NCI-H1694 (cell line): ENCODE results near the gene ABCA7.

Source experiments
- DNase-seq: peaks from one replicate; lab custom pipeline; 2025; lab: John Stamatoyannopoulos, UW

The ABCA7 gene

DNA sequence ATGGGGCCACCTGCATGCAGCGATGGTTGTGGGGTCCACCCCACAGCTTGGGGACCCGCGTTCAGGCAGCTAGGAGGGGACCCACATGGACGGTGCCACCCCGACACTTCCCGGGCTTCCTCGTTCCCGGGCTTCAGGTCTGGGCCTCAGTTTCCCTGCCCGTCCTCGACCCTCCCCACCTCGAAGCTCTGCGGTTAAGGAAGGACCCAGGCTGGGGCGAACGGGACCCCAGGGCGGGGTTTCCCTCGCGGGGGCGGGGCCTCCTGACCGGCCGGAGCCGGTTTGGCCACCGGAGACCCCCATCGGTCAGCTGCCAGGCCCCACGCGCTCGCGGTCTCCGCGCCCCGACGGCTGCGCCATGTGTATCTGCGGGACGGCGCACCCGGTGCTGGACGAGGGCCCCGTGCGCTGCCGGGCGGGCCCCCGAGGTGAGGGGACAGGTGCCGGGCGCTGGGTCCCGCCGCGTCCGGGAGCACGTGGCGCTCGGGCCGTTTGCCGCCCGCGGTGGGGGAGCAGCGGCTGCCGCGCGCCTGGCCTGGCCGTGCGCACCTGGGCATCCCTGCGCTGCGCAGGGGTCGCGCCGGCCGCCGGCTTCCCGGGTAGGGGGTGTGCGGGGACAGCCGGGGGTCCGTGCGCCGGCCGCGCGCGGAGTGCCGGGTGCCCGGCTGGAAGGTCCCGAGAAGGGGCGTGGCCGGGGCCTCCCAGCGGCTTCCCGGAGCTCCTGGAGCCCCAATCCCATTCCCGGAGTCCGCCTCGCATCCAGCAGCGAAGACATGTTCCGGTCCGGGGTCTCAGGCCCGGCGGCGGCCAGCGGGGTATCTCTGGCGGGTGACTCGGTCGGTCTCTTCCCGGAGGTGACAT lies 31.3 kb downstream of the ABCA7 start:
- DNase-seq, result no peak

DNA sequence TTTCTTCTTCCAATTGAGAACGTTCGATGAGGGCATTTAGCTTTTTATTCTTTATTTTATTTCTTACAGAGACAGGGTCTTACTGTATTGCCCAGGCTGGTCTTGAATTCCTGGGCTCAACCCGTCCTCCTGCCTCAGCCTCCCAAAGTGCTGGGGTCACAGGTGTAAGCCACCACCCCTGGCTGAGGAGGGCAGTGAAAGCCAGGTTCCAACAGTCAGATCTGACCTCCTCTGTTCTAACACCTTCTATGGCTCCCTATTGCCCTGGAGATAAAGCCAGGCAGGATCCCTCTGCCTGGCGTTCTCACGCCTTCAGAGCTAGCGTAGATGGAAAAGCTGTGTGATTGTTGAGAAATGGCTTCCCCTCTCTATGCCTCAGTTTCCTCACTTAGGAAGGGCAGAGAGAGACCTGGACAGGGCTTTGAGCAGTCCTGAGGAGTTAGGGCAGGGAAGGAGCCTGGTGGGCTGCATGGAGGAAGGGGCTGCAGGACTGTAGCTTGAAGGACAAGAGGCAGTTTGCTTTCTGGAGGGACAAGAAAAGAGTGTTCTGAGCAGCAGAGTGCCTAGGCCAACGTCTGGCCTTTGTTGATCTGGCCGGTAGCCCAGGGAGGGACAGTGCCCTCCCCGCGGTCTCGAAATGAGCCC lies 32.6 kb downstream of the ABCA7 start:
- no peak for DNase-seq

DNA sequence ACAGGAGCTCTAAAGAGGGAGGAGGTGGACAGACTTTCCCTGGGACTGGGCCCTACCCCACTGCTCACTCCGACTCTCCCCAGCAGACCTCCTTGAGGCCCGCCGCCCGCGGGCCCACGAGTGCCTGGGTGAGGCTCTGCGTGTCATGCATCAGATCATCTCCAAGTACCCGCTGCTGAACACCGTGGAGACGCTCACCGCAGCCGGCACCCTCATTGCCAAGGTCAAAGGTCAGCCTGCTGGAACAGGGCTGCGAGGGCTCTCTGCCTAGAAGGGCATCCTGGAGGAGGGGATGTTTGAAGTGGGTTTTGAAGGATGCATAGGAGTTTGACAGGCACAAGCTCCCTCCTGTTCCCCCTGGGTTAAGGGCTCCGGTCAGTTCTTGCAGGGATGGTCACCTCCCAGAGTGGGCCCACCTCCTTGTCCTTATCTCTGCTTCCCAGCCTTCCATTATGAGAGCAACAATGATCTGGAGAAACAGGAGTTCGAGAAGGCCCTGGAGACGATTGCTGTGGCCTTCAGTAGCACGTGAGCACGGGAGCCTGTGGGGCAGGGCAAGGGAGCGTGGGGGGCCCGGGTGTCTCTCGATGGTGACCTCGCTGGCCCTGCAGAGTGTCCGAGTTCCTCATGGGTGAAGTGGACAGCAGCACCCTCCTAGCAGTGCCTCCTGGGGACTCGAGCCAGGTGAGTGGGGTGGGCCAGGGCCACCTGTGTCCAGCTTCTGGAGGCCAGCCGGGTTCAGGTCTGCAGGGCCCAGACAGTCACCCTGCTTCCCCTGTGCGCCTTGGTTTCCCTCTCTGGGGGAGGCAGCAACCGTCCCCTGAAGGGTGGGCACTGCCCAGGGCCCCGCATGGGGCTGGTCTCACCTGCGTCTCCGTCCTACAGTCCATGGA lies 33.4 kb downstream of the ABCA7 start:
- DNase-seq, result no peak

DNA sequence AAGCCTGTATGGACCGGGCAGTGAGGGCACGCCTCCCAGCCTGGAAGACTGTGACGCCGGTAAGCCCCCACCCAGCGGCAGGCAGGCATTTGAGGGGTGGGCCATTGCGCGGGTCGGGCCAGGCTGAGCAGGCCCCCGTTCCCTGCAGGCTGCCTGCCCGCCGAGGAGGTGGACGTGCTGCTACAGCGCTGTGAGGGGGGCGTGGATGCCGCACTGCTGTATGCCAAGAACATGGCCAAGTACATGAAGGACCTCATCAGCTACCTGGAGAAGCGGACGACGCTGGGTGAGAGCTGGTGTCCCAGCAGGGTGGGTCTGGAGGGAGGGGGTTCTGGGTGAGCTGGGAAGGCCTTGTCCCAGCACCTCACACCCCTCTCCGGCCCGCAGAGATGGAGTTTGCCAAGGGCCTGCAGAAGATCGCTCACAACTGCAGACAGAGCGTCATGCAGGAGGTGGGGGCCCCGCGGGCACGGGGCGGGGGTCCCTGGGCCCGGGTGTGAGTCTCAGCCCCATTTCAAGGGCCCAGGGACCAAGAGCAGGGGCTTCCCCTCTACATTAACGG lies 34.1 kb downstream of the ABCA7 start:
- DNase-seq, result no peak

DNA sequence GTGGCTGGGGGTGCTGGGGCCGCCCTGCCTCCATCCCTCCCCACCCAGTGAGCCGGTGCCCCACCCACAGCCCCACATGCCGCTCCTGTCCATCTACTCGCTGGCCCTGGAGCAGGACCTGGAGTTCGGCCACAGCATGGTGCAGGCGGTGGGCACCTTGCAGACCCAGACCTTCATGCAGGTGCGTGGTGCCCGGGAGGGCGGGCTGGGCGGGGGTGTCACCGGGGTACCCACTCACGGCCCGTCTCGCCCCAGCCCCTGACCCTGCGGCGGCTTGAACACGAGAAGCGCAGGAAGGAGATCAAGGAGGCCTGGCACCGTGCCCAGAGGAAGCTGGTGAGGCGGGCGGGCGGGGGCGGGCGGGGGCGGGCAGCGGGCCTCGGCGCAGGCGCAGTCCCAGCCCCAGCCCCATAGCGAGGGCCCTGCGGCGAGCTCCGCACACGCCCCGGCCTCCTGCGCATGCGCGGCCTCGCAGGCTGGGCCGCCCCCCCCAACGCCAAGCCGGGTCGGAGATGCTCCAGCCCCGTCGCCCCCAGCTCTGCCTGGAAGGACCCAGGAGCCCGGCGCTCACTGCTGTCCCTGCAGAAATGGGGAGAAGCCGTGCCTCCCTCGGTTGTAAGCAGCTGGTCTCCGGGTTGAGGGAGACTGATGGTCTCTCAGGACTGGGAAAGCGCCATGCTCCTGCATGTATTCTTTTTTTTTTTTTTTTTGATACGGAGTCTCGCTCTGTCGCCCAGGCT lies 34.8 kb downstream of the ABCA7 start:
- DNase-seq, result peak; percentile 49

DNA sequence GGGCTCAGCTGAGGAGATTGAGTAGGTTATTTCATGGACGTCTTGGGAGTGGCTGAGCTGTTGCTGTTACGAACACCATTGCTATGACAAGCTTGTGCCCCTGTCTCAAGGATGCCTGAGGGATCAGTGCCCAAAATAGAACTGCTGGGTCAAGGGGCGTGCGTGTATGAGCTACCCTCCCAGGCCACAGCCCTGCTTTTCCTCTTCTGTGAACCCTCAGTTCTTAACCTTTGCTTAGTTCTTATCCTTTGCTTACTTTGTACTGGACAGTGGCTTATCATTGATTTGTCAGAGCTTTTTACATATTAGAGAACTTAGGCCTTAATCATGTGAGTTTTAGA lies 36.1 kb downstream of the ABCA7 start:
- no peak for DNase-seq

DNA sequence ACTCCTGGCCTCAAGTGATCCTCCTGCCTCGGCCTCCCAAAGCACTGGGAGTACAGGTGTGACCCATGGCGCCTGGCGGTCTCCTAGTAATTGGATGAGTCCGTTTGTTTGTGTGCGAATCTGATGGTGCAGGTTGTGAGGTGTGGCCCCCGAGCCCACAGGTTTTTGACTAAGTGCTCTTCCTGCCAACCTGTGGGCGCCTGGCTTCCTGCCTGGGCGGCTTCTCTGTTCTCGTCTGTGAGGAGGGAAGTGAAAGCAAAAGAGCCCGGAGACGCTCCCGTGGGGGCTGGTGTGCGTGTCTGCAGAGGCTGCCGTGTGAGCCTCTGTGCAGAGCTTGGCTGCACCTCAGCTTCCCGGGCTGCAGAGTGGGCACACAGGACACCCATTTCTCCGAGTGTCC lies 37.0 kb downstream of the ABCA7 start:
- no peak for DNase-seq

DNA sequence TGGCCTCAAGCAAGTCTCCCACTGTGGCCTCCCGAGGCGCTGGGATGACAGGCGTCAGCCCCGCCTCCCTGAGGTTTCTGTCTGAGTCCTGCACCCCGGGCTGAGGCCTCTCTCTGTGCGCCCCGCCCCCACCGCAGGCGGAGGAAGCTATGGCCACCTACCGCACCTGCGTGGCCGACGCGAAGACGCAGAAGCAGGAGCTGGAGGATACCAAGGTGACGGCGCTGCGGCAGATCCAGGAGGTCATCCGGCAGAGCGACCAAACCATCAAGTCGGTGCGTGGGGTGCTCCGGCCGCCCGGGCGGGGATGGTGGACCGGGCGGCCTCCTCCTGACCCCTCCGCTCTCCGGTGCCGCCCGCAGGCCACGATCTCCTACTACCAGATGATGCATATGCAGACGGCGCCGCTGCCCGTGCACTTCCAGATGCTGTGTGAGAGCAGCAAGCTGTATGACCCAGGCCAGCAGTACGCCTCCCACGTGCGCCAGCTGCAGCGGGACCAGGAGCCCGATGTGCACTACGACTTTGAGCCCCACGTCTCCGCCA lies 39.7 kb downstream of the ABCA7 start:
- no peak for DNase-seq

DNA sequence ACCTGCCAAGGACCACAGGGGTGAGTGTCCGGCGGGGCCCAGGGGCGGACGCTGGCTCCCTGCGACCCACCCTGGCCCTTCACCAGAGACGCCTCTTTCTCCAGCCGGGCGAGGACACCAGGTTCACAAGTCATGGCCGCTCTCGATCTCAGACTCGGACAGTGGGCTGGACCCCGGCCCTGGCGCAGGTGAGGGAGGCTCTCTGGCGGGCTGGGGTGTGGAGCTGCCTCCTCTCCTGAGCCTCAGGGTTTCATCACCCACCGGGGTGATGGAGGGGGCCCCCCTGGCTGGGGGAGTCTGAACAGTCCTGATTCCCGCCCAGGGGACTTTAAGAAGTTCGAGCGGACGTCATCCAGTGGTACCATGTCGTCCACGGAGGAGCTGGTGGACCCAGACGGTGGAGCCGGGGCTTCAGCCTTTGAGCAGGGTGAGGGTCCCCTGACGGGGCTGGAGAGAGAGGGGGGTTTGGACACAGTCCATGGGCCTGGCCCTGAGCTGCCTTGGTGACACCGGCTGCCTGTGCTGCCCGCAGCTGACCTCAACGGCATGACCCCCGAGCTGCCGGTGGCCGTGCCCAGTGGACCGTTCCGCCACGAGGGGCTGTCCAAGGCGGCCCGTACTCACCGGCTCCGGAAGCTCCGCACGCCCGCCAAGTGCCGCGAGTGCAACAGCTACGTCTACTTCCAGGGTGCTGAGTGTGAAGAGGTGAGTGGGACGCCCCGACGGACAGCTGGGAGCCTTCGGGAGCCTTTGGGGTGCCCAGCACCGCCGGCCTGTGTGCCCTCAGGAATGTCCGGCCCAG lies 40.7 kb downstream of the ABCA7 start:
- no peak for DNase-seq

DNA sequence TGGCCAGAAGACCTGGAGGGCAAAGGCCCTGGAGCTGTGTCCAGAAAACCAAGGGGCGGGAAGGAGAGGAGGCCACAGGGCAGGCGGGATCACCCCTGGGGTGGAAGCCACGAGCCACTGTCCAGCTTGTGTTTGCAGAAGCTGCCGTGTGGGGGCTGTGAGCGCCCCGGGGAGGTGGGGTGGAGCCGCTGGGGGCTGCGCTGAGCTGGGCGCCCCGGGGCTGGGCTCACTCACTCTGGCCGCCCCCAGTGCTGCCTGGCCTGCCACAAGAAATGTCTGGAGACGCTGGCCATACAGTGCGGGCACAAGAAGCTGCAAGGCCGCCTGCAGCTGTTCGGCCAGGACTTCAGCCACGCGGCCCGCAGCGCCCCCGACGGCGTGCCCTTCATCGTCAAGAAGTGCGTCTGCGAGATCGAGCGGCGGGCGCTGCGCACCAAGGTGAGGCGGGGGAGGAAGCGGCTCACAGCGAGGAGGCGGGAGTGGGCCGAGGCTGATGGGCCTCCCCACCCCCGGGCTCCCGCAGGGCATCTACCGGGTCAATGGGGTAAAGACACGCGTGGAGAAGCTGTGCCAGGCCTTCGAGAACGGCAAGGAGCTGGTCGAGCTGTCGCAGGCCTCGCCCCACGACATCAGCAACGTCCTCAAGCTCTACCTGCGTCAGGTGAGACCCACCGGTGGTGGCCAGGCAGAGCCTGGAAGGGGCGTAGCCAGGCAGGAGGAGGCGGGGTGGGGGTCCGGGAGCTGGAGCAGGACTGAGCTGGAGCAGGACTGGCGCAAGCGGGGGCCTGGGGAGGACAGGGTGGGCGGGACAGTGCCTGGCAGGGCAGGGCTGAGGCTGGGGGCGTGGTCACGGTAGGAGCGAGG lies 41.6 kb downstream of the ABCA7 start:
- no peak for DNase-seq

DNA sequence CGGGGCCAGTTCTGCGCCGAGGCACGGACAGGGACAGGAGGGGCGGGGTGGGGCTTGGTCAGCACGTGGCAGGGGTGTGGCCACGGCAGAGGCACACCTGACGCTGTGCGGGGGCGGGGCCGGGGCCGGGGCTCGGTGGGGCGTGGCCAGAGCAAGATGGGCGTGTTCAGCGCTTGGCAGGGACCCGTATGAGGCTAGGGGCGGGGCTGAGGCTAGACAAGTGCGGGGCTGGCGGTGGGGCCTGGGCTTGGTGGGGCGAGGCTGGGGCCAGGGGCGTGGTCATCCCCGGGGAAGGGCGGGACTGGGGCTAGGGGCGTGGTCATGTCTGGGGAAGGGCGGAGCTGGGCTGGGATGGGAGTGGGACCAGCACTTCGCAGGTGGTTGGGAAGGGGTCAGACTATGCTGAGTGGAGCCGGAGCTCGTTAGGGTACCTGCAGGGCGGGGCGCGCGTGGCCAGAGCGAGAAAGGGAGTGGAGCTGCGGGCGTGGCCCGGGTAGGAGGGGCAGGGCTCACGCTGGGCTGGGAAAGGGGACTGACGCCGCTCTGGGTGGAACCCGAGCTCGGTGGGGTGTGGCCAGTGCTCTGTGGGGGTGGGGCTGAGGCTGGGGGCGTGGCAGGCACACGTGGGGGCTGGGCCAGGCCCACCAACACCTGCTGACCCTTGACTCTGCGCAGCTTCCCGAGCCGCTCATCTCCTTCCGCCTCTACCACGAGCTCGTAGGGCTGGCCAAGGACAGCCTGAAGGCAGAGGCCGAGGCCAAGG lies 42.4 kb downstream of the ABCA7 start:
- DNase-seq, result no peak

DNA sequence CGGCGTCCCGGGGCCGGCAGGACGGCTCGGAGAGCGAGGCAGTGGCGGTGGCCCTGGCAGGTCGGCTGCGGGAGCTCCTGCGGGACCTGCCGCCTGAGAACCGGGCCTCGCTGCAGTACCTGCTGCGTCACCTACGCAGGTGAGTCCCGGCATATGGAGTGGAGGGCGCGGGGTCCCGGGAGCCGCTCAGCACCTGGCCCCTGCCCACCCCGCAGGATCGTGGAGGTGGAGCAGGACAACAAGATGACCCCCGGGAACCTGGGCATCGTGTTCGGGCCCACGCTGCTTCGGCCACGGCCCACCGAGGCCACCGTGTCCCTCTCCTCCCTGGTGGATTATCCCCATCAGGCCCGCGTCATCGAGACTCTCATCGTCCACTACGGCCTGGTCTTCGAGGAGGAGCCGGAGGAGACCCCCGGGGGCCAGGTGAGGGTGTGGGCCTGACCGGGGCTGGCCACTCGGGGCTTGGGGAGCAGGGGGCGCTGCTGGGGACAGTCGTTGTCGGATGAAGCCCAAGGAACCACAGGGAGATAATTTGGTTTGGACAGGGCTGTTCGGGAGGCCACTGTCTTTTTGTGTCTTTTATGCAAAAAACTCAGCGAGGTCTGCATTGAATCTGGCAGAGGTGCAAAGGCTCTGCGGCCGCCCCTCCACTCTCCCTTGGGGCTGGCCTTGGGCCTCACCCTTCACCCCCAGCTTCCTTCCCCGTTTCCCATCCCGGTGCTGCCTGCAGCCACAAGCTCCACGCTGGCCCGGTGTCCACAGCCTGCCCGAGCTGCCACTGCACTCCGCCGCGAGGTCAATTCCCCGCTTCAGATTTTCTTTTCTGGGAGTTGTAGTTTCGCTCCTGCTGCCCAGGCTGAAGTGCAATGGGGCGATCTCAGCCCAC lies 43.3 kb downstream of the ABCA7 start:
- no peak for DNase-seq

DNA sequence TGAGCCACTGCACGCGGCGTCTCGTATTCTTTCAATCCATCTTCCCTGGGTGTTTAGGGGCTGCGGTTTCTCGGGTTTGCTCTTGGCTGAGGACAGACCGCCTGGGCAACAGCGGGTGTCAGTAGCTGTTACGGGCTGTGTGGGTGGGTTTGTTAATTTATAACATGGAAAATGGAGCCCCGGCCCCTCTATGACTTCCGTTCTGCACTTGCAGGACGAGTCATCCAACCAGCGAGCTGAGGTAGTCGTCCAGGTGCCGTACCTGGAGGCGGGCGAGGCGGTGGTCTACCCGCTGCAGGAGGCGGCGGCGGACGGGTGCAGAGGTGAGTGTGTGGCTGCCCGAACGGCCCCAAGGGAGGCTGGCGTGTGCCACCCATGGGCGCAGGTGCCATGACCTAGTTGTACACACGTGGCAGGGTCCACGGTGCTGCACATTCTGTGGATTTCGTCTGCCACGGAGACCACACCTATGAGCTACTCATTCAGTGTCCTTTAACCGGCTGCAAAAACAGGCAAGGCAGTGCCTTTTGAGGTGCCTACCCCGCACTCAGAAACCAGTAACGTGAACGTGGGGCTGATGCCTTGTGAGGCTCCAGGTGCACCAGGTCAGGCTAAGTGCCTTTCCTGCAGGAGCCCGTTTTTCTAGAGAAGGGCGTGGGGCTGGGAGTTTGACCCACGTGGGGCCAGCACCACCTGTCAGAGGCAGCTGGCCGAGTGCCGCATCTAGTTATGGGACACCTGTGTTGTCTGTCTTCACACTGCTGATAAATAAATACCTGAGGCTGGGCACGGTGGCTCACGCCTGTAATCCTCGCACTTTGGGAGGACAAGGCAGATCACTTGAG lies 44.3 kb downstream of the ABCA7 start:
- DNase-seq, result no peak

DNA sequence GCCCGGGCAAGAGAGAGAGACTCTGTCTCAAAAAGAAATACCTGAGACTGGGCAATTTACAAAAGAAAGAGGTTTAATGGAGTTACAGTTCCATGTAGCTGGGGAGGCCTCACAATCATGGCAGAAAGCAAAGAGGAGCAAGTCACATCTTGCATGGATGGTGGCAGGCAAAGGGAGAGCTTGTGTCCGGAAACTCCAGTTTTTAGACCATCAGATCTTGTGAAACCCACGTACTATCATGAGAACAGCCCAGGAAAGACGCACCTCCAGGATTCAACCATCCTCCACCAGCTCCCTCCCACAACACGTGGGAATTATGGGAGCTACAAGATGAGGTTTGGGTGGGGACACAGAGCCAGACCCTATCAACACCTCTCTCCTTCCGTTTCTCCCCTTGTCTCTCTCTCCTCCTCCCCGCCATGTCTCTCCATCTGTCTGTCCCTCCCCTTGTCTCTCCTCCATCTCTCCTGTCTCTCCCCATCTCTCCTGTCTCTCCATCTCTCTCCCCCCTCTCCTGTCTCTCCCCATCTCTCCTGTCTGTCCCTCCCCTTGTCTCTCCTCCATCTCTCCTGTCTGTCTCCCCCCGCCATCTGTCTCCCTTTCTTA lies 45.2 kb downstream of the ABCA7 start:
- DNase-seq, result no peak

DNA sequence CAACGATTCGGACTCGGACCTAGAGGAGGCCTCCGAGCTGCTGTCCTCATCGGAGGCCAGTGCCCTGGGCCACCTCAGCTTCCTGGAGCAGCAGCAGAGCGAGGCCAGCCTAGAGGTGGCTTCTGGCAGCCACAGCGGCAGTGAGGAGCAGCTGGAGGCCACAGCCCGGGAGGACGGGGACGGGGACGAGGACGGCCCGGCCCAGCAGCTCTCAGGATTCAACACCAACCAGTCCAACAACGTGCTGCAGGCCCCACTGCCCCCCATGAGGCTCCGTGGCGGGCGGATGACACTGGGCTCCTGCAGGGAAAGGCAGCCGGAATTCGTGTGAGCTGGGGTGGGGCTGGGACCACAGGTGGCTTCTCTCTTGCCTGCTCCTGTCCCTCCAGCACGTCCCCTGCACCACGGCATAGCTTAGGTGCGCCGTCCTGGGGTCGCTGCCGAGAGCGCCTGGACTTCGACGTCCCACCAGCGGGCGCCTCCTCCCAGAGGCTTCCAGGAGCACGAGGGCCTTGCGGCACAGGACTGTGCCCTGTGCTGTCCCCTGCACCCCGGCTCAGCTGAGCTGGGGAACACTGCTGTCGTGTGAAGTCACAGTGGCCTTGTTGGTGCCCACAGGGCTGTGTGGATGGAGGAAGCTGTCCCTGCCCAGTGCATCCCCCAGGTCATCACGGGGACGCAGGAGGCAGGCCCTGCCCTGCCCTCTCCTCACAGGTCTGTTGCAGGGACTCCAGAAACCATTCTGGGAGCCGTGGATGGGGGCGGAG lies 46.0 kb downstream of the ABCA7 start:
- DNase-seq, result no peak

DNA sequence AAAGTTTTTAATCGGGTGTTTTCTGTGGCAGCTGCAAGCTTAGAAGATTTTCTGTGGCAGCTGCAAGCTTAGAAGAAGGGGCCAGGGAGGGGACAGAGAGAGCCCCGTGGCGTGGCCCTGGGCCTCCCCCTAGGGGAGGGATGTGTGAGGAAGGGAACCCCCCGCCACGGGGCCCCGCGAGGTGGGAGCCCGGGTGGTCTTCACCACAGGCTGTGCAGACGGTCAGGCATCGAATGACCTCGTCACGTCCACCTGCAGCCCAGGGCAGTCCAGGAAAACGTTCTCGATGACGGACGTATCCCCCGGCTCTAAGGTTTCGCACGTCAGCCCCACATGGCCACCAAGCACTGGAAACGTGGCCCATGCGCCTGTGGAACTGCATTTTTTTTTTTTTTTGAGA lies 46.7 kb downstream of the ABCA7 start:
- DNase-seq, result no peak
